Astrocyte (in vitro differentiated cells and primary cell): ENCODE measurements around the gene GPATCH2. TPM values are rescaled to one million over a fixed set of nuclear protein-coding genes. Genes with fewer than 3 reads are reported as not detected.

Experiments used
- DNase-seq: peaks from one replicate; pipeline ENCODE4 v3.0.0-alpha.2; 2010; ENCODE audit warnings: low read depth
- FAIRE-seq: peaks from 2 replicates; lab custom pipeline; 2011; peaks lifted over from hg19 to GRCh38; lab: Jason Lieb, UNC
- H2AFZ ChIP-seq: 2 replicates; pipeline ENCODE4 v1.6.0; 2012; ENCODE audit warnings: low read depth, low read length, inconsistent platforms
- H3K27ac ChIP-seq: 2 replicates; pipeline ENCODE4 v1.5.1; 2011; ENCODE audit warnings: low read depth, low read length, inconsistent platforms
- H3K27me3 ChIP-seq: 2 replicates; pipeline ENCODE4 v1.6.0; 2011; ENCODE audit warnings: low read length, inconsistent platforms; ENCODE audit not compliant: insufficient read depth
- H3K36me3 ChIP-seq: 2 replicates; pipeline ENCODE4 v1.5.1; 2011; ENCODE audit warnings: low read length, inconsistent platforms; ENCODE audit not compliant: insufficient read depth
- H3K4me1 ChIP-seq: 2 replicates; pipeline ENCODE4 v1.5.1; 2011; ENCODE audit warnings: low read length, inconsistent platforms; ENCODE audit not compliant: insufficient read depth
- H3K4me2 ChIP-seq: 2 replicates; pipeline ENCODE4 v1.6.0; 2012; ENCODE audit warnings: low read length, inconsistent platforms
- H3K4me3 ChIP-seq: 2 replicates; pipeline ENCODE4 v1.5.1; 2011; ENCODE audit warnings: low read depth, mild to moderate bottlenecking, low read length, inconsistent platforms; ENCODE audit not compliant: insufficient read depth
- H3K79me2 ChIP-seq: 2 replicates; pipeline ENCODE4 v1.6.0; 2012; ENCODE audit warnings: mild to moderate bottlenecking, low read length, inconsistent platforms; ENCODE audit not compliant: insufficient read depth
- H3K9ac ChIP-seq: 2 replicates; pipeline ENCODE4 v1.6.0; 2012; ENCODE audit warnings: mild to moderate bottlenecking, low read length, inconsistent platforms
- H3K9me3 ChIP-seq: 2 replicates; pipeline ENCODE4 v1.5.1; 2012; ENCODE audit warnings: low read depth, mild to moderate bottlenecking, low read length, inconsistent platforms; ENCODE audit not compliant: insufficient read depth
- H4K20me1 ChIP-seq: 2 replicates; pipeline ENCODE4 v1.6.0; 2012; ENCODE audit warnings: low read length, inconsistent platforms; ENCODE audit not compliant: insufficient read depth
- H3K27ac Mint-ChIP-seq: one replicate; pipeline ENCODE4 v1.8.0; 2021; ENCODE audit warnings: mild to moderate bottlenecking, mixed read lengths; ENCODE audit not compliant: unreplicated experiment
- H3K27me3 Mint-ChIP-seq: one replicate; pipeline ENCODE4 v1.8.0; 2021; ENCODE audit warnings: low read depth, mixed read lengths; ENCODE audit not compliant: unreplicated experiment
- H3K36me3 Mint-ChIP-seq: one replicate; pipeline ENCODE4 v1.8.0; 2021; ENCODE audit warnings: low read depth, mixed read lengths; ENCODE audit not compliant: unreplicated experiment
- H3K4me1 Mint-ChIP-seq: one replicate; pipeline ENCODE4 v1.8.0; 2021; ENCODE audit warnings: low read depth, mixed read lengths; ENCODE audit not compliant: unreplicated experiment
- H3K4me3 Mint-ChIP-seq: one replicate; pipeline ENCODE4 v1.8.0; 2021; ENCODE audit warnings: mild to moderate bottlenecking, moderate library complexity, mixed read lengths; ENCODE audit not compliant: unreplicated experiment
- H3K9me3 Mint-ChIP-seq: one replicate; pipeline ENCODE4 v1.8.0; 2021; ENCODE audit warnings: mild to moderate bottlenecking, mixed read lengths; ENCODE audit not compliant: unreplicated experiment
- CTCF ChIP-seq: IDR thresholded peaks from 2 replicates; pipeline ENCODE4 v1.5.1; 2011; ENCODE audit warnings: low read depth, mild to moderate bottlenecking, inconsistent platforms, low read length, moderate library complexity; ENCODE audit not compliant: insufficient read depth
- EZH2 ChIP-seq: IDR thresholded peaks from 2 replicates; pipeline ENCODE4 v1.6.1; 2012; ENCODE audit warnings: mild to moderate bottlenecking, low read length, inconsistent platforms; ENCODE audit not compliant: insufficient read depth
- total RNA-seq: library from RNA; stranded (reverse); gene quantifications from 2 replicates; pipeline ENCODE4 v1.2.1, GENCODE V29; 2021

Gene GPATCH2
- total RNA-seq, 1 donor from 2014 or later = 14.1 TPM

GRCh38 chr1:217431395-217431794 lies 199.5 kb downstream of the GPATCH2 start:
- no peak overlapping the region for H3K4me2 ChIP-seq
- no peak overlapping the region for H3K27ac Mint-ChIP-seq
- no peak overlapping the region for H3K27ac ChIP-seq
- H3K79me2 ChIP-seq = no peaks in the 10 kb centered on the region
- no peaks in the 10 kb centered on the region for H3K36me3 Mint-ChIP-seq
- DNase-seq = no peak
- peaks cover 2% of the 10 kb centered on the region for H3K4me1 Mint-ChIP-seq
- no peaks in the 10 kb centered on the region for H3K27me3 Mint-ChIP-seq
- no peaks in the 10 kb centered on the region for H3K9me3 ChIP-seq
- no peaks in the 10 kb centered on the region for H3K9me3 Mint-ChIP-seq
- H3K4me1 ChIP-seq = no peaks in the 10 kb centered on the region
- no peak for FAIRE-seq
- no peak overlapping the region for H3K4me3 ChIP-seq
- H2AFZ ChIP-seq = no peak overlapping the region
- no peaks in the 10 kb centered on the region for H4K20me1 ChIP-seq
- no peaks in the 10 kb centered on the region for H3K27me3 ChIP-seq
- TF ChIP-seq EZH2 (no peak), CTCF (no peak)
- H3K9ac ChIP-seq = no peak overlapping the region
- no peak overlapping the region for H3K4me3 Mint-ChIP-seq
- no peaks in the 10 kb centered on the region for H3K36me3 ChIP-seq

DNA sequence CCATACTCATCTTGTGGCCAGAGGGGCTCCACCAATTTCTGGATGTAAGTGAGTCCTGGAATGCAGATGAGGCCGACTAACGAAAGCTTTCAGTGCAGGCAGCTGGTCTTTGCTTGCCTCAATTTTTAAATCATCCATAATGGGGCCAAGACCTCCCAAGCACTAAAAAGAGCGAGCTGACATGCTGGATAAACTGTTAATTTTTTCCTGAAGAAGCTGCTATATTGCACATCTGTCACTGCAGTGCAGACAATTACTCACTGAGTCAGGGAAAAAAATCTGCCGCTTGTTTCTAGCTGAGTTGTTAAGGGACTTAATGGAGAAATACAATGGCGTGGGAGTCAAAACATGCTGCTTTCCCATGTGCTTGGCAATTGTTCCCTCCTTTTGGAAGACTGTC lies 205.5 kb downstream of the GPATCH2 start:
- H3K4me3 ChIP-seq = no peak overlapping the region
- H3K9me3 ChIP-seq = no peaks in the 10 kb centered on the region
- H3K79me2 ChIP-seq = no peaks in the 10 kb centered on the region
- H3K9me3 Mint-ChIP-seq = no peaks in the 10 kb centered on the region
- H4K20me1 ChIP-seq = no peaks in the 10 kb centered on the region
- H2AFZ ChIP-seq = no peak overlapping the region
- no peak overlapping the region for H3K27ac ChIP-seq
- no peak for FAIRE-seq
- TF ChIP-seq EZH2 (no peak), CTCF (no peak)
- no peaks in the 10 kb centered on the region for H3K27me3 ChIP-seq
- peak; percentile 29 for DNase-seq
- no peaks in the 10 kb centered on the region for H3K4me1 ChIP-seq
- no peak overlapping the region for H3K27ac Mint-ChIP-seq
- H3K27me3 Mint-ChIP-seq = peaks cover 1% of the 10 kb centered on the region
- no peak overlapping the region for H3K4me3 Mint-ChIP-seq
- no peaks in the 10 kb centered on the region for H3K36me3 Mint-ChIP-seq
- no peak overlapping the region for H3K9ac ChIP-seq
- peaks cover 2% of the 10 kb centered on the region for H3K4me1 Mint-ChIP-seq
- no peaks in the 10 kb centered on the region for H3K36me3 ChIP-seq
- no peak overlapping the region for H3K4me2 ChIP-seq

DNA sequence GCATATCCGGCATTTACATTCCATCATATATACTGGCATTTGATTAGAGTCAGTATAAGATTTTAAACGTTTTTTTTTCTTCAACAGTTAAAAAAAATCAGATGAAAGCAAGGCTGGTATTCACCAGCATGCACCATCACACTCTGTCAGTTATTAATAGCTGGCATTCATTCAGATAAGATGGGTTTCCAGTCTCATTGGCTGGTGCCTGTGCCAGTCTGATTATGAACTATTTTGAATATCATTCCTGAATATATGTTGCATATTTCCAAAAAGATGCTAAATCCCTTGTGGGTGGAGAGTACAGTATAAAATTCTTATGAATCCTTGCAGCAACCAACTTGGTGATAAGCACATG lies 211.7 kb downstream of the GPATCH2 start:
- DNase-seq (no peak), FAIRE-seq (no peak)
- no peak overlapping the region for H3K27ac Mint-ChIP-seq
- no peaks in the 10 kb centered on the region for H3K36me3 ChIP-seq
- no peaks in the 10 kb centered on the region for H3K9me3 Mint-ChIP-seq
- no peaks in the 10 kb centered on the region for H3K9me3 ChIP-seq
- no peaks in the 10 kb centered on the region for H4K20me1 ChIP-seq
- H3K4me1 Mint-ChIP-seq = no peaks in the 10 kb centered on the region
- no peak for TF ChIP-seq CTCF
- TF ChIP-seq EZH2 = no peak
- H3K27me3 ChIP-seq = no peaks in the 10 kb centered on the region
- H2AFZ ChIP-seq = no peak overlapping the region
- H3K4me3 Mint-ChIP-seq = no peak overlapping the region
- no peak overlapping the region for H3K9ac ChIP-seq
- H3K27ac ChIP-seq = no peak overlapping the region
- no peaks in the 10 kb centered on the region for H3K4me1 ChIP-seq
- H3K79me2 ChIP-seq = no peaks in the 10 kb centered on the region
- H3K4me2 ChIP-seq = no peak overlapping the region
- H3K27me3 Mint-ChIP-seq = peaks cover 1% of the 10 kb centered on the region
- no peaks in the 10 kb centered on the region for H3K36me3 Mint-ChIP-seq
- no peak overlapping the region for H3K4me3 ChIP-seq
